Measurements from ENCODE around the gene PRAMEF1. TPM values are rescaled to one million over a fixed set of nuclear protein-coding genes. Genes with fewer than 3 reads are reported as not detected.

Gene PRAMEF1, protein sequence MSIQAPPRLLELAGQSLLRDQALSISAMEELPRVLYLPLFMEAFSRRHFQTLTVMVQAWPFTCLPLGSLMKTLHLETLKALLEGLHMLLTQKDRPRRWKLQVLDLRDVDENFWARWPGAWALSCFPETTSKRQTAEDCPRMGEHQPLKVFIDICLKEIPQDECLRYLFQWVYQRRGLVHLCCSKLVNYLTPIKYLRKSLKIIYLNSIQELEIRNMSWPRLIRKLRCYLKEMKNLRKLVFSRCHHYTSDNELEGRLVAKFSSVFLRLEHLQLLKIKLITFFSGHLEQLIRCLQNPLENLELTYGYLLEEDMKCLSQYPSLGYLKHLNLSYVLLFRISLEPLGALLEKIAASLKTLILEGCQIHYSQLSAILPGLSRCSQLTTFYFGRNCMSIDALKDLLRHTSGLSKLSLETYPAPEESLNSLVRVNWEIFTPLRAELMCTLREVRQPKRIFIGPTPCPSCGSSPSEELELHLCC
- total RNA-seq: not detected in 2 replicates

DNA sequence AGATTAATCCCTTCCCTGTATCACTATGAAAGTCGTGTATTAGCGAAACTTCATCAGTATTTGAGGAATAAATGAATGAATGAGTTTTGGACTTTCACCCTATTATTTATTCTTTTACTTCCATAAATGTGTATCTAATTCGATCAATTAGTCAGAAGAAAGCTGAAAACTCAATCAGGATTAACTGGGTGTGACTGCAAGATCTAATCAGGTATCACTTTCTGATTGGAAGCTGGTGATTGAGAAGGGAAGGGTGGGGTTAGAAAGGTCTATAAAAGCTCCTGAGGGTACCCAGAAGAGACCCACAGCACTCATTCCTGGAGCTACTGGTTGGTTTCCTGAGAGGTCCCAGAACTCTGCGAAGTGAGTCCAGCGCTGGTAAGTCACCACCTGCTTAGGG is at the start of gene PRAMEF1:
Gene PRAMEF1, plus strand, starts transcription at position 301 of the 400 bp plus-strand sequence. CDS start 1,831 bp downstream, outside the sequence.

DNA sequence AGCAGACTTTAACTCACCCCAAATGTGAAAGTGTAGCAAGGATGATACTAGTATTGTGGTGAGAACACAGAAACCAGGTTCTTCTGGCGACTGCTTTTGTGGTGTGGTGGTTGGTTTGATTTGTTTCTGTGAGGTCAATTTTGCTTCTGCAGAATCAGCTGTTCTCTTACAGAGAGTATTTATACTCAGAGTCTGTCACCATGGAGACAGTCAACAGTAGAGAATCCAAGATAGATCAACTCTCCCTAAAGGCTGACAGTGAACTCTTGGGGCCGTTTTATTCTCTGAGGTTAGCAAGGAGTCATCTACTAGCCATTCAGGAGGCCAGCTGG is 45.2 kb upstream of the PRAMEF1 start, which contains the start of gene CFAP107:
Gene CFAP107, plus strand, starts transcription at position 209 of the 332 bp plus-strand sequence. CDS start 231 bp downstream, outside the sequence.

DNA sequence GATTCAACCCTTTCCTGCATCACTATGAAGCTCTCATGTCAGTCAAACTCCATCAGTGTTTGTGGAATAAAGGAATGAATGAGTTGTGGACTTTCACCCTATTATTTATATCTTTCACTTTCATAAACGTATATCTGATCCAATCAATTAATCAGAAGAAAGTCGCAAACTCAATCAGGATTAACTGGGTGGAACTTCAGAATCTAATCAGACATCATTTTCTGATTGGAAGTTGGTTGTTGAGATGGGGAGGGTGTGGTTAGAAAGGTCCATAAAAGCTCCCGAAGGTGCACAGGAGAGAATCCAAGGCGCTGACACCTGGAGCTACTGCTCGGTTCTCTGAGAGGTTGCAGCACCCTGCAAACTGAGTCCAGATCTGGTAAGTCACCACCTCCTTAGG is 17.8 kb upstream of the PRAMEF1 start, which contains the start of gene PRAMEF12:
Gene PRAMEF12, plus strand, starts transcription at position 301 of the 400 bp plus-strand sequence. CDS start 1,130 bp downstream, outside the sequence.

DNA sequence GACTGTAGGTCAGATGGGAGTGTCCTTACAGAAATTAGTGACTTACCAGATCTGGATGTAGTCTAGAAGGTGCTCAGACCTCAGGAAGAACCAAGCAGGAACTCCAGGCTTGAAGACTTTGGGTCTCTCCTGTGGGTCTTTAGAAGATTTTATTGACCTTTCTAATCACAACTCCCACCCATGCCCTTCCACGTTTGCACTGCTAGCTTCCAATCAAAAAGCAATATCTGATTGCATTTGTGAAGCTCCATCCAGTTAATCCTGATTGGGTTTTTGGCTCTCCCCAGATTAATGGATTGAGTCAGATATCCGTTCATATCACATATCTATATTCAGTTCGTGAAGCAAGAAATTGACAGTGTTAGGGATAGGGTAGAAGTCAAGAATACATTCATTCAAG is 40.1 kb downstream of the PRAMEF1 start, which contains the start of gene PRAMEF11:
Gene PRAMEF11, minus strand, starts transcription at position 101 of the 400 bp plus-strand sequence. CDS start 2,621 bp downstream, outside the sequence.

Other genes with a start within 250 kb of the PRAMEF1 start
- gene DHRS3, start 173.2 kb upstream of the PRAMEF1 start, total RNA-seq: 46.6 and 307 TPM in 2 replicates
- gene AADACL4, start 147.3 kb upstream of the PRAMEF1 start, total RNA-seq: not detected in 2 replicates
- gene AADACL3, start 75.3 kb upstream of the PRAMEF1 start, total RNA-seq: not detected in 2 replicates
- not detected in 2 replicates for gene CFAP107, start 45.2 kb upstream of the PRAMEF1 start, total RNA-seq
- not detected in 2 replicates for gene PRAMEF12, start 17.7 kb upstream of the PRAMEF1 start, total RNA-seq
- gene PRAMEF11, start 40.0 kb downstream of the PRAMEF1 start, total RNA-seq: not detected in 2 replicates
- gene HNRNPCL1, start 57.3 kb downstream of the PRAMEF1 start, total RNA-seq: not detected in 2 replicates
- gene PRAMEF2, start 65.7 kb downstream of the PRAMEF1 start, total RNA-seq: not detected in 2 replicates
- not detected in 2 replicates for gene PRAMEF4, start 94.8 kb downstream of the PRAMEF1 start, total RNA-seq
- not detected in 2 replicates for gene PRAMEF10, start 106.9 kb downstream of the PRAMEF1 start, total RNA-seq
- not detected in 2 replicates for gene PRAMEF7, start 125.2 kb downstream of the PRAMEF1 start, total RNA-seq
- gene PRAMEF6, start 156.2 kb downstream of the PRAMEF1 start, total RNA-seq: not detected in 2 replicates